HepG2 (cell line): ENCODE measurements around the gene ARHGDIA. TPM values are rescaled to one million over a fixed set of nuclear protein-coding genes. Genes with fewer than 3 reads are reported as not detected.
A peak's percentile ranks its signal among the peaks of the same experiment; 100 is the strongest.

Experiments
- REPIN1 ChIP-seq: sonication (generic); formaldehyde crosslinking; IDR thresholded peaks from 2 replicates; pipeline ENCODE4 v1.8.0; 2022; ENCODE audit warnings: missing genetic modification reagents, low read depth, mild to moderate bottlenecking, borderline replicate concordance
- ZBTB20 ChIP-seq: sonication (generic); formaldehyde crosslinking; IDR thresholded peaks from 2 replicates; pipeline ENCODE4 v1.8.1; 2023; ENCODE audit warnings: missing genetic modification reagents, low read depth, mild to moderate bottlenecking, borderline replicate concordance
- ZNF225 ChIP-seq: sonication (generic); formaldehyde crosslinking; IDR thresholded peaks from 2 replicates; pipeline ENCODE4 v1.4.0; 2020; ENCODE audit warnings: mild to moderate bottlenecking, missing genetic modification reagents
- ZNF274 ChIP-seq: sonication (generic); formaldehyde crosslinking; IDR thresholded peaks from 2 replicates; pipeline ENCODE4 v1.5.1; 2020; ENCODE audit warnings: mild to moderate bottlenecking, missing genetic modification reagents
- polyA plus RNA-seq, 8 experiments: library from polyadenylated mRNA; depleted of rRNA in 3 of 8; stranded (reverse) in 7 of 8; unstranded in 1 of 8; fragments of >200 nt; fragmentation: Illumina TruSeq in 4 of 8; extraction: Trizol in 4 of 8; gene quantifications; 2 replicates each; pipeline versions ENCODE4 v1.2.1 to v1.2.3, GENCODE V29; 2011 to 2016; ENCODE audit warnings: low read depth in 4 of 8, missing spikeins in 1 of 8, mixed read lengths in 1 of 8; ENCODE audit not compliant: insufficient read depth in 1 of 8
- total RNA-seq, 5 experiments: library from RNA; depleted of rRNA; stranded (reverse); fragments of >200 nt; fragmentation: Illumina TruSeq; extraction: Trizol; gene quantifications; 2 replicates each; pipeline ENCODE4 v1.2.3, GENCODE V29; 2016; ENCODE audit warnings: low read depth in 1 of 5
- TF ChIP-seq, protein P1 (sequence below): sonication (generic); formaldehyde crosslinking; IDR thresholded peaks from 2 replicates; pipeline ENCODE4 v1.4.0; 2020; ENCODE audit warnings: mild to moderate bottlenecking, missing genetic modification reagents, borderline replicate concordance
- TF ChIP-seq, protein P2 (sequence below), 2 experiments: sonication (generic) in 1 of 2; formaldehyde crosslinking in 1 of 2; IDR thresholded peaks; 2 replicates each; pipeline versions ENCODE4 v1.6.1 to v1.9.0; 2014 to 2022; ENCODE audit warnings: antibody characterized with exemption in 1 of 2, borderline replicate concordance in 1 of 2, inconsistent platforms in 1 of 2, low read depth in 1 of 2, missing genetic modification reagents in 1 of 2
- TF ChIP-seq, protein P3 (sequence below): sonication (generic); formaldehyde crosslinking; IDR thresholded peaks from 2 replicates; pipeline ENCODE4 v1.5.1; 2020; ENCODE audit warnings: missing genetic modification reagents, mild to moderate bottlenecking, borderline replicate concordance
- TF ChIP-seq, protein P4 (sequence below): sonication (generic); formaldehyde crosslinking; IDR thresholded peaks from 2 replicates; pipeline ENCODE4 v1.4.0; 2020; ENCODE audit warnings: missing genetic modification reagents
- TF ChIP-seq, protein P5 (sequence below): sonication (generic); formaldehyde crosslinking; IDR thresholded peaks from 2 replicates; pipeline ENCODE4 v1.5.1; 2020; ENCODE audit warnings: mild to moderate bottlenecking, moderate library complexity, missing genetic modification reagents

ARHGDIA gene
- total and polyA plus RNA-seq, 2 of the 13 experiments (the other 11 are each of a cell fraction or from before 2014, with no cell fraction given): 40.0 to 64.0 TPM

DNA sequence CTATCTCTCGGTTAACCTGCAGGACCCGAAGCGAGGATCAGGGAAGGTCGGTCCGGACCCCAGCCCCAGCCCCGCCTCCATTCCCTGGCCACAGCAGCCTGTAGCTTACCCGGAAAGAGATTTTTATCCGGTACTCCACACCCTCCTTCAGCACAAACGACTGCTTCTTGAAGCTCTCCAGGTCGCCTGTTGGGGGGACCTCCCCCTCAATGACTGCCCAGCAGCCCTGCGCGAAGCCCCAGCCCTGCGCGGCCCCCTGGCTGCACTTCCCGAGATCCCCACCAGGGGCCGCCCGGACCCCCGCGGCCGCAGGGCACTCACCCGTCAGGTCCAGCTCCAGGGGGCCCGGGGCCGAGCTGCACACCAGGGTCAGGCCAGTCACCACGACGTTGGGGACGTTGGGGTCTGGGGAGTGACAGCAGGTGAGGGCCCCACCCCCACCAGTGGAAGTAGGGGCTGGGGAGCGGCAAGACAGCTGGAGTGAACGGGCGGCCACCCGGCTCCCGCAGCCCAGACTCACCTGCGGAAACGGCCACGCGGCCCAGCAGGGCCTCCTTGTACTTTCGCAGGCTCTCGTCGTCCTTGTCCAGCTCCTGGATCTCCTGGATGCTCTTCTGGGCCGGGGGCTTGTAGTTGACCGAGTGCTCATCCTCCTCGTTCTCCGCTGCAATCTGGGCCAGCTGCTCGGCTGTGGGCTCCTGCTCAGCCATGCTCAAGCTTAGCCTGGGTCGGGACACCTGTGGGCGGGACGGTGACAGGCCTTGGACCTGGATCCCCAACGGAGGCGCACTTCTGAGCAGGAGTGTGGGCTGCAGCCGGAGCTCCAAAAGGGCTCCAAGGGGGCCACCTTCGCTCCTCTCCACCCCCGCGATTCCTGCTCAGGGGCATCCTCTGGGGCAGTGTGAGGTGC lies 1.7 kb downstream of the ARHGDIA start (continued):
- TF ChIP-seq, protein P1, sequence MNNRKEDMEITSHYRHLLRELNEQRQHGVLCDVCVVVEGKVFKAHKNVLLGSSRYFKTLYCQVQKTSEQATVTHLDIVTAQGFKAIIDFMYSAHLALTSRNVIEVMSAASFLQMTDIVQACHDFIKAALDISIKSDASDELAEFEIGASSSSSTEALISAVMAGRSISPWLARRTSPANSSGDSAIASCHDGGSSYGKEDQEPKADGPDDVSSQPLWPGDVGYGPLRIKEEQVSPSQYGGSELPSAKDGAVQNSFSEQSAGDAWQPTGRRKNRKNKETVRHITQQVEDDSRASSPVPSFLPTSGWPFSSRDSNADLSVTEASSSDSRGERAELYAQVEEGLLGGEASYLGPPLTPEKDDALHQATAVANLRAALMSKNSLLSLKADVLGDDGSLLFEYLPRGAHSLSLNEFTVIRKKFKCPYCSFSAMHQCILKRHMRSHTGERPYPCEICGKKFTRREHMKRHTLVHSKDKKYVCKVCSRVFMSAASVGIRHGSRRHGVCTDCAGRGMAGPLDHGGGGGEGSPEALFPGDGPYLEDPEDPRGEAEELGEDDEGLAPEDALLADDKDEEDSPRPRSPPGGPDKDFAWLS (CRISPR knock-in tag): no peak
- TF ChIP-seq ZNF225 (no peak; the same call in 1 of the 2 replicates), ZBTB20 (CRISPR knock-in tag) (no peak), ZNF274 (CRISPR knock-in tag) (peak; percentile 66; the same call in 1 of the 2 replicates), REPIN1 (CRISPR knock-in tag) (peak; percentile 73)
- TF ChIP-seq, protein P2, sequence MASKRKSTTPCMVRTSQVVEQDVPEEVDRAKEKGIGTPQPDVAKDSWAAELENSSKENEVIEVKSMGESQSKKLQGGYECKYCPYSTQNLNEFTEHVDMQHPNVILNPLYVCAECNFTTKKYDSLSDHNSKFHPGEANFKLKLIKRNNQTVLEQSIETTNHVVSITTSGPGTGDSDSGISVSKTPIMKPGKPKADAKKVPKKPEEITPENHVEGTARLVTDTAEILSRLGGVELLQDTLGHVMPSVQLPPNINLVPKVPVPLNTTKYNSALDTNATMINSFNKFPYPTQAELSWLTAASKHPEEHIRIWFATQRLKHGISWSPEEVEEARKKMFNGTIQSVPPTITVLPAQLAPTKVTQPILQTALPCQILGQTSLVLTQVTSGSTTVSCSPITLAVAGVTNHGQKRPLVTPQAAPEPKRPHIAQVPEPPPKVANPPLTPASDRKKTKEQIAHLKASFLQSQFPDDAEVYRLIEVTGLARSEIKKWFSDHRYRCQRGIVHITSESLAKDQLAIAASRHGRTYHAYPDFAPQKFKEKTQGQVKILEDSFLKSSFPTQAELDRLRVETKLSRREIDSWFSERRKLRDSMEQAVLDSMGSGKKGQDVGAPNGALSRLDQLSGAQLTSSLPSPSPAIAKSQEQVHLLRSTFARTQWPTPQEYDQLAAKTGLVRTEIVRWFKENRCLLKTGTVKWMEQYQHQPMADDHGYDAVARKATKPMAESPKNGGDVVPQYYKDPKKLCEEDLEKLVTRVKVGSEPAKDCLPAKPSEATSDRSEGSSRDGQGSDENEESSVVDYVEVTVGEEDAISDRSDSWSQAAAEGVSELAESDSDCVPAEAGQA (IDR thresholded peaks at IDR 0.05; ENCODE audit: low read depth): 0 out of 2 replicates have a peak, but pooled peaks have one; percentile 43
- TF ChIP-seq, protein P2 (CRISPR knock-in tag; IDR thresholded peaks at IDR 0.05; ENCODE audit: borderline replicate concordance): no peak
- TF ChIP-seq, protein P3, sequence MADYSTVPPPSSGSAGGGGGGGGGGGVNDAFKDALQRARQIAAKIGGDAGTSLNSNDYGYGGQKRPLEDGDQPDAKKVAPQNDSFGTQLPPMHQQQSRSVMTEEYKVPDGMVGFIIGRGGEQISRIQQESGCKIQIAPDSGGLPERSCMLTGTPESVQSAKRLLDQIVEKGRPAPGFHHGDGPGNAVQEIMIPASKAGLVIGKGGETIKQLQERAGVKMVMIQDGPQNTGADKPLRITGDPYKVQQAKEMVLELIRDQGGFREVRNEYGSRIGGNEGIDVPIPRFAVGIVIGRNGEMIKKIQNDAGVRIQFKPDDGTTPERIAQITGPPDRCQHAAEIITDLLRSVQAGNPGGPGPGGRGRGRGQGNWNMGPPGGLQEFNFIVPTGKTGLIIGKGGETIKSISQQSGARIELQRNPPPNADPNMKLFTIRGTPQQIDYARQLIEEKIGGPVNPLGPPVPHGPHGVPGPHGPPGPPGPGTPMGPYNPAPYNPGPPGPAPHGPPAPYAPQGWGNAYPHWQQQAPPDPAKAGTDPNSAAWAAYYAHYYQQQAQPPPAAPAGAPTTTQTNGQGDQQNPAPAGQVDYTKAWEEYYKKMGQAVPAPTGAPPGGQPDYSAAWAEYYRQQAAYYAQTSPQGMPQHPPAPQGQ: 0 out of 2 replicates have a peak, but pooled peaks have one; percentile 69
- TF ChIP-seq, protein P4, sequence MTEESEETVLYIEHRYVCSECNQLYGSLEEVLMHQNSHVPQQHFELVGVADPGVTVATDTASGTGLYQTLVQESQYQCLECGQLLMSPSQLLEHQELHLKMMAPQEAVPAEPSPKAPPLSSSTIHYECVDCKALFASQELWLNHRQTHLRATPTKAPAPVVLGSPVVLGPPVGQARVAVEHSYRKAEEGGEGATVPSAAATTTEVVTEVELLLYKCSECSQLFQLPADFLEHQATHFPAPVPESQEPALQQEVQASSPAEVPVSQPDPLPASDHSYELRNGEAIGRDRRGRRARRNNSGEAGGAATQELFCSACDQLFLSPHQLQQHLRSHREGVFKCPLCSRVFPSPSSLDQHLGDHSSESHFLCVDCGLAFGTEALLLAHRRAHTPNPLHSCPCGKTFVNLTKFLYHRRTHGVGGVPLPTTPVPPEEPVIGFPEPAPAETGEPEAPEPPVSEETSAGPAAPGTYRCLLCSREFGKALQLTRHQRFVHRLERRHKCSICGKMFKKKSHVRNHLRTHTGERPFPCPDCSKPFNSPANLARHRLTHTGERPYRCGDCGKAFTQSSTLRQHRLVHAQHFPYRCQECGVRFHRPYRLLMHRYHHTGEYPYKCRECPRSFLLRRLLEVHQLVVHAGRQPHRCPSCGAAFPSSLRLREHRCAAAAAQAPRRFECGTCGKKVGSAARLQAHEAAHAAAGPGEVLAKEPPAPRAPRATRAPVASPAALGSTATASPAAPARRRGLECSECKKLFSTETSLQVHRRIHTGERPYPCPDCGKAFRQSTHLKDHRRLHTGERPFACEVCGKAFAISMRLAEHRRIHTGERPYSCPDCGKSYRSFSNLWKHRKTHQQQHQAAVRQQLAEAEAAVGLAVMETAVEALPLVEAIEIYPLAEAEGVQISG (CRISPR knock-in tag): 0 out of 2 replicates have a peak, but pooled peaks have one; percentile 6
- TF ChIP-seq, protein P5, sequence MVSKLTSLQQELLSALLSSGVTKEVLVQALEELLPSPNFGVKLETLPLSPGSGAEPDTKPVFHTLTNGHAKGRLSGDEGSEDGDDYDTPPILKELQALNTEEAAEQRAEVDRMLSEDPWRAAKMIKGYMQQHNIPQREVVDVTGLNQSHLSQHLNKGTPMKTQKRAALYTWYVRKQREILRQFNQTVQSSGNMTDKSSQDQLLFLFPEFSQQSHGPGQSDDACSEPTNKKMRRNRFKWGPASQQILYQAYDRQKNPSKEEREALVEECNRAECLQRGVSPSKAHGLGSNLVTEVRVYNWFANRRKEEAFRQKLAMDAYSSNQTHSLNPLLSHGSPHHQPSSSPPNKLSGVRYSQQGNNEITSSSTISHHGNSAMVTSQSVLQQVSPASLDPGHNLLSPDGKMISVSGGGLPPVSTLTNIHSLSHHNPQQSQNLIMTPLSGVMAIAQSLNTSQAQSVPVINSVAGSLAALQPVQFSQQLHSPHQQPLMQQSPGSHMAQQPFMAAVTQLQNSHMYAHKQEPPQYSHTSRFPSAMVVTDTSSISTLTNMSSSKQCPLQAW (CRISPR knock-in tag): peak; percentile 62; the same call in 1 of the 2 replicates
